MG63 (cell line): ENCODE data around the gene MGAT3. TPM values are rescaled to one million over a fixed set of nuclear protein-coding genes. Genes with fewer than 3 reads are reported as not detected.

ENCODE experiments used
- DNase-seq: peaks from one replicate; pipeline ENCODE4 v3.0.0-alpha.2; 2020
- H3K27me3 ChIP-seq: fragments of 250-450 bp; sonication (Bioruptor Pico); 2 replicates; pipeline ENCODE4 v1.5.1; 2020; ENCODE audit warnings: mild to moderate bottlenecking, moderate library complexity
- H3K36me3 ChIP-seq: fragments of 250-450 bp; sonication (Bioruptor Pico); 2 replicates; pipeline ENCODE4 v1.5.1; 2020; ENCODE audit warnings: mild to moderate bottlenecking, moderate library complexity
- H3K4me3 ChIP-seq: fragments of 250-450 bp; sonication (Bioruptor Pico); 2 replicates; pipeline ENCODE4 v1.5.1; 2020; ENCODE audit warnings: mild to moderate bottlenecking, moderate library complexity
- H3K9me3 ChIP-seq: fragments of 250-450 bp; sonication (Bioruptor Pico); 2 replicates; pipeline ENCODE4 v1.5.1; 2020; ENCODE audit warnings: mild to moderate bottlenecking, moderate library complexity
- total RNA-seq: library from RNA; depleted of rRNA; stranded (reverse); fragments of >200 nt; shearing (Covaris generic); gene quantifications from 2 replicates; pipeline ENCODE4 v1.2.3, GENCODE V29; 2014; ENCODE audit warnings: low replicate concordance

MGAT3 gene
- total RNA-seq, 1 experiment from 2014 or later, result 0.20 TPM

- DNase-seq, result no peak
- H3K9me3 ChIP-seq, result no peaks in the 10 kb centered on the region
- H3K27me3 ChIP-seq, result peaks cover 7% of the 10 kb centered on the region
- no peaks in the 10 kb centered on the region for H3K36me3 ChIP-seq
- H3K4me3 ChIP-seq, result no peak overlapping the region
Observed at GRCh38 chr22:39462443-39463221, 5.8 kb downstream of the MGAT3 start.

- DNase-seq, result no peak
- Histone ChIP-seq H3K36me3 (no peaks in the 10 kb centered on the region), H3K9me3 (no peaks in the 10 kb centered on the region), H3K27me3 (peaks cover 3% of the 10 kb centered on the region), H3K4me3 (no peak overlapping the region)
Observed at GRCh38 chr22:39463277-39463676, 6.5 kb downstream of the MGAT3 start.

- Histone ChIP-seq H3K4me3 (no peak overlapping the region), H3K9me3 (no peaks in the 10 kb centered on the region), H3K36me3 (no peaks in the 10 kb centered on the region), H3K27me3 (no peaks in the 10 kb centered on the region)
- DNase-seq, result peak; percentile 85
Observed at GRCh38 chr22:39463931-39464390, 7.1 kb downstream of the MGAT3 start.

GRCh38 chr22:39466228-39467006, 9.6 kb downstream of the MGAT3 start:
- no peaks in the 10 kb centered on the region for H3K36me3 ChIP-seq
- DNase-seq, result no peak
- H3K27me3 ChIP-seq, result no peaks in the 10 kb centered on the region
- H3K9me3 ChIP-seq, result no peaks in the 10 kb centered on the region
- H3K4me3 ChIP-seq, result no peak overlapping the region

GRCh38 chr22:39467390-39467895, 10.6 kb downstream of the MGAT3 start:
- Histone ChIP-seq H3K4me3 (no peak overlapping the region), H3K27me3 (no peaks in the 10 kb centered on the region), H3K36me3 (no peaks in the 10 kb centered on the region), H3K9me3 (no peaks in the 10 kb centered on the region)
- no peak for DNase-seq

- Histone ChIP-seq H3K36me3 (no peaks in the 10 kb centered on the region), H3K27me3 (no peaks in the 10 kb centered on the region), H3K9me3 (no peaks in the 10 kb centered on the region), H3K4me3 (no peak overlapping the region)
- no peak for DNase-seq
Observed at GRCh38 chr22:39468487-39469325, 11.9 kb downstream of the MGAT3 start.

- no peak overlapping the region for H3K4me3 ChIP-seq
- DNase-seq, result no peak
- H3K27me3 ChIP-seq, result no peaks in the 10 kb centered on the region
- H3K36me3 ChIP-seq, result no peaks in the 10 kb centered on the region
- no peaks in the 10 kb centered on the region for H3K9me3 ChIP-seq
Observed at GRCh38 chr22:39469326-39469680, 12.5 kb downstream of the MGAT3 start.

GRCh38 chr22:39469681-39470450, 13.1 kb downstream of the MGAT3 start:
- no peak for DNase-seq
- Histone ChIP-seq H3K36me3 (no peaks in the 10 kb centered on the region), H3K27me3 (no peaks in the 10 kb centered on the region), H3K4me3 (no peak overlapping the region), H3K9me3 (no peaks in the 10 kb centered on the region)

GRCh38 chr22:39470451-39471291, 13.9 kb downstream of the MGAT3 start:
- no peak for DNase-seq
- Histone ChIP-seq H3K36me3 (no peaks in the 10 kb centered on the region), H3K27me3 (no peaks in the 10 kb centered on the region), H3K9me3 (no peaks in the 10 kb centered on the region), H3K4me3 (no peak overlapping the region)

GRCh38 chr22:39471381-39472141, 14.7 kb downstream of the MGAT3 start:
- DNase-seq, result no peak
- Histone ChIP-seq H3K27me3 (no peaks in the 10 kb centered on the region), H3K36me3 (no peaks in the 10 kb centered on the region), H3K9me3 (no peaks in the 10 kb centered on the region), H3K4me3 (no peak overlapping the region)

GRCh38 chr22:39472570-39473556, 16.1 kb downstream of the MGAT3 start:
- no peaks in the 10 kb centered on the region for H3K36me3 ChIP-seq
- H3K27me3 ChIP-seq, result no peaks in the 10 kb centered on the region
- no peak overlapping the region for H3K4me3 ChIP-seq
- H3K9me3 ChIP-seq, result no peaks in the 10 kb centered on the region
- DNase-seq, result no peak

- no peaks in the 10 kb centered on the region for H3K9me3 ChIP-seq
- no peaks in the 10 kb centered on the region for H3K27me3 ChIP-seq
- H3K36me3 ChIP-seq, result no peaks in the 10 kb centered on the region
- DNase-seq, result no peak
- H3K4me3 ChIP-seq, result no peak overlapping the region
Observed at GRCh38 chr22:39473851-39474250, 17.0 kb downstream of the MGAT3 start.

GRCh38 chr22:39474351-39475111, 17.7 kb downstream of the MGAT3 start:
- no peaks in the 10 kb centered on the region for H3K9me3 ChIP-seq
- no peak for DNase-seq
- H3K36me3 ChIP-seq, result no peaks in the 10 kb centered on the region
- H3K4me3 ChIP-seq, result no peak overlapping the region
- no peaks in the 10 kb centered on the region for H3K27me3 ChIP-seq
